ENCODE data around the gene SLC5A12.

GRCh38 chr11:26676641-26677040 lies 45.2 kb downstream of the SLC5A12 start:
- TF ChIP-seq EZH2 (IDR thresholded peaks at IDR 0.05; ENCODE audit: insufficient read depth, poor library complexity, severe bottlenecking) (no peak), EZH2phosphoT487 (IDR thresholded peaks at IDR 0.05; ENCODE audit: insufficient read depth, low read depth) (no peak)
